HG02678 (cell line): ENCODE results near the gene LTBP2.

ENCODE experiments used
- ATAC-seq: cut with Tn5 transposase; IDR thresholded peaks from one replicate; pipeline ENCODE4 v1.9.1; 2021; ENCODE audit warnings: mild to moderate bottlenecking, moderate library complexity; ENCODE audit not compliant: unreplicated experiment

The LTBP2 gene

DNA sequence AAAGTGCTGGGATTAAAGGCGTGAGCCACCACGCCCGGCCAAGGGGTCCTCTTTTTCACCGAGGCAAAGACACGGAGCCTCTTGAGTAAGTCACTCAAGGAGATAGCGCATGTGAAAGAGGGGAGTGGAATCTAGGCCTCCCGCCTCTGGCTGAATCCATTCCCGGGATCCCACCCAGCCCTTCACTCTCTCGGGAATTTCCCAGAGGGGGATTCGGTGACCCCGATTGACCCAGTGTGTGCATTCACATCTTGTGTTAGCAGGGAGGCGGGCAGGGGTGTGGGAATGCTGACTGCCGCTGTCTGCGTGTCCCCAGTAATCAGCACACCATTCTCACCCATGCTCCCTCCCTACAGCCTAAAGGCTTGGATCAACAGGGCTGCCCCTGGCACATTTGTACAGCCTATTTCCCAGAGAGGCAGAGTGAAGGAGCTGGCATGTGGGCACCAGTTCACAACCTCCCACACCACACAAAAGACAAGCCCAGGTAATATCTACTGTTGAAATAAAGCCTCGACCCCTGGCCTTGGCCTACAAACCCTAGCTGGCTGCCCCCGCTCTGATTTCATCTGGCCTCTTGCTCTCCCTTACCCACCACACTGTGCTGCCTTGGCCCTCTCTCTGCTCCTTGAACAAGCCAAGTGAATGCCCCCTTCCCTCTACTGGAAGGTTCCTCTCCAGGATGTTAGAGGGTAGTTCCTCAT, 1.3 kb upstream of the LTBP2 start:
- ATAC-seq: no peak

DNA sequence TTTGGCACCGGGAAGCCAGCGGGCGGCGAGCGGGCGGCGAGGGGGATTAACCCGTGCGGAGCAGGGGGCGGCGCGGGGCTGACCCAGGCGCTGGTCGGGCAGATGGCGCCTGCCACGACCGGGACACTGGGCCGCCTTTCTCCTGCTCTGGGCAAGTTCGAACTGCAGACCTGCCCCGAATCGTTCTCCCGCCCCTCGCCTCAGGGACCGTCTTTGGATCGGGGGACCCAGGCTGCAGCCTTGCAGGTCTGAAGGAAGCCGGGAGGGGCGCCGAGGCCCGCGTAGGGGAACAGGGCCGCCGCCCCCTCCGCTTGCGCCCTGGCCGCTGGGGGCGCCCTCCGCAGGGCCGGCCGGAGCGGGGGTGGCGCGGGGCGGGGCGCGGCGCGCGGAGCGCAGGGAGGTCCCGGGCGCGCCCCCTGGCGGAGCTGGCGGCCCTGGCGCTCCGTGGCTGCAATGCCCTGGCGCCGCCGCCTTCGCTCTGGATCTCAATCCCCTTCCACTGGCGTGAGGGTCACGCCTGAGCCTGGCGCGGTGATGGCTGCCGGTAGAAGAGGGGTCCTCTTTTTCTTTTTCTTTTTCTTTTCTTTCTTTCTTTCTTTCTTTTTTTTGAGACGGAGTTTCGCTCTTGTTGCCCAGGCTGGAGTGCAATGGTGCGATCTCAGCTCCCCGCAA, 449 bp upstream of the LTBP2 start:
- peak; percentile 62 for ATAC-seq

GRCh38 chr14:74610866-74611649, 979 bp downstream of the LTBP2 start:
- no peak for ATAC-seq

DNA sequence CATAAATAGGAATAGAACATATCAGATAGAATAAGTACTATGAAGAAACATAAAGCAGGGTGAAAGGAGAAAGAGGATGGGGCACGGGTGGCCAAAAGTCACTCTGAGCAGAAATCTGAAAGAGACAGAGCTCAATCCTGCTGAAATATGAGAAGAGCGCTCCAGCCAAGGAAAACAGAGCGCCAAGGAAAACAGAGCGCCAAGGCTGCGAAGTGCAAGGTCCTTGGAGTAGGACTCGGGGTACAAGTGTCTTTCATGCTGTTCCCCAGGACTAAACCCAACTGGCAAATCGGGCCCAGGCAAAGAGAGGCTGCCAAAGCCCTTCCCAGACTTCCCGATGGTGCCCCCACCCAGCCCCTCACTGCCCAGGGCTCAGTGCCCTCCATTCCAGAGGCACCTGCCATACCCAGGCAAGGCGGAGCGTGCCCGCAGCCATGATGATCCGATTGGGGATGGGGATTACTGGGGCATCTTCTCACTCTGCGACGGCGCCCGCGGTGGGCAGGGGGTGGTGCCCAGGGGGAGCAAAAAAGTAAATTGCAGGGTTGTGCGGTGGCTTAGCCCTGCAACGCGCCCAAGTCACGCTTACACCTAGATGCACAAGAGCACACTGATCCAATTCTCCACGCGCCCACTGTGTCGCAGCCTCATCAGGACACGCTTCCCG, 1.7 kb downstream of the LTBP2 start:
- ATAC-seq: no peak

DNA sequence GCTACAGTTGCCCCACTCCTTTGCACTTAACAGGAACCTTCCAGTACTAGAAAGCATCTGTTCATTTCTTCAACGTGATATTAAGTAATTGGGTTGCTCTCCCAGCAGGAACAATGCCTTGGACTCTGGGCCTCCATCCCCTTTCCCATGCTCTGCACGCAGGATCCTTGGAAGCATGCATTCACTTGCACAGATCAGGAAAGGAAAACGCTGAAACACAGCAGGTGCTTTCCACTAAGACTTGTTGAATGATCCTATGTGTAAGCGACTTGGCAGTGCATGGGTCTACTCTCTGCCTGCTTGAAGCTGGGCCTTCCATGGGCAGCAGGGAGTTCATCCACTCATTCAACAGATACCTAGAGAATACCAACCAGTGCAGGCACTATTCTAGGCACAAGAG, 2.3 kb downstream of the LTBP2 start:
- no peak for ATAC-seq

DNA sequence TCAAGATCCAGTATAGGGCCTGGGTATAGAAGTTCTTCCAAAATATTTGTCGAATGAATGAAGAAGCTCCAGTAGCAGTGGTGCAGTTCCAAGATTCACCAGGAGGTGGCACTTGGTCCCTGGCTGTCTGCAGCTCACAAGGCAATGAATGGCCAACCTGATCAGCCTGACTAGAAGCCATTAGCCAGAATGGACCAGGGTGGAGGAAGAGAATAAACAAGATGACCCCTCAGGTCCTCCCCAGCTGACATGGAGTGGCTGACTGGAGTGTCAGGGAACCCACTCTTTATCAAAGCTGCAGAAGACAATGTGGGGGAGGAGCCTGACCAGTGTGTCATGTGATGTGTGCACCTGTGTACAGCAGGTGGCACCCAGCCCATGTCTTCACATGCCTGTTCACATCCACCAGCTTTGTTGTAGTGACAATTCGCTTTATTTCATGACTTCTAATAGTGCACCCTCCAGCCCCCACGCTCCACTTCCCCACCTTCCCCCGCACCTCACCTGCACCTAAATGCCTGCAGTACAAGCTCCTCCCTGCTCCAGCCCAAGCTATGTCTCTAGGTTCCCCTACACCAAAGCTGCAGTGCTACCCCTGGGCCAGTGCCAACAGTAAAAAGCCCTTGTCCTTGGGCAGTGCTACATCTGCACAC, 3.0 kb downstream of the LTBP2 start:
- no peak for ATAC-seq

DNA sequence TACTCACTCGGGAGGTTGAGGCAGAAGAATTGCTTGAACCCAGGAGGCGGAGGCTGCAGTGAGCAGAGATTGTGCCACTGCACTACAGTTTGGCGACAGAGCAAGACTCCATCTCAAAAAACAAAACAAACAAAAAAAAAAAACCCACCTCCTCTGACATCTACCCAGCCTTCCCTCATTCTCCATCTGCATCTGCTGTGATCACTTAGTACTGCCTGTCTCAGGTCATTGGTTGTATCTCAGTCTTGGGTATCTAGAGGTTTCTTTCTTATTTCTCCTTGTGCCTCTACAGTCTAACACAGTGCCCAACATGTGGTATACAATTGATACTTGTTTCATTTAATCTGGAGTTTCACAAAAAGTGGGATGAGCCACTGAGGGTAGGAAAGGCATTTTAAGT, 5.3 kb downstream of the LTBP2 start:
- no peak for ATAC-seq

DNA sequence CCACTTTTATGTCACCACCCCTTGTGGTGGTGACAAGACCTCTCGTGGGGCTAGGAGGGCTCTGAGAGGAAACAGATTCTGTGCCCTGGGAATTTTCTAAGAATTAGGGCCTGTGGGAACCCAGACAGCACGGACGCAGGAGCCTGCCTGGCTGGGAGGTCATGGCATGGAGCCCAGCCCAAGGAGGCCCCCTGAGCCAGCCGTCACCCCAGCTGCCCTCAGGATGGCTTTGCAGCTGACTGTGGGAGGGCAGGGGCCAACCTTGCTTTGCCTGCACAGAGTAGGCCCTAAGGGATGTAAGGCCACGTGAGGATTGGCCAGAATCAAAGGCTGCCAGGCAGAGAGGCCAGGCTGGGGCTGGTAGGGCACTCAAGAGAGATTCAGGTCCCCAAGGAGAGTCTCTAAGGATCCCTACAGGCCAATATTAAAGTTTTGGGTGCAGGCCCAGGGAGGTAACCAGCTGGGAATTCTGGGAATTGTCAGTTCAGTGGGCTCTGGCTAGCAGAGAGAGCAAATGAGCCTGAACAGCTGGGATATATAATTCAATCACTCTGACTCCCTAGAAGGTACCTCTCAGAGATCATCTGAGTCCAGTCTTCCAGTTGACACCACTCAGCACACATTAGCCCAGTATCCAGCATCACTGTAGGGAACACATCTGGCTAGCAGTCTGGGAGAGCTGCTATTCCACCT, 6.4 kb downstream of the LTBP2 start:
- no peak for ATAC-seq

DNA sequence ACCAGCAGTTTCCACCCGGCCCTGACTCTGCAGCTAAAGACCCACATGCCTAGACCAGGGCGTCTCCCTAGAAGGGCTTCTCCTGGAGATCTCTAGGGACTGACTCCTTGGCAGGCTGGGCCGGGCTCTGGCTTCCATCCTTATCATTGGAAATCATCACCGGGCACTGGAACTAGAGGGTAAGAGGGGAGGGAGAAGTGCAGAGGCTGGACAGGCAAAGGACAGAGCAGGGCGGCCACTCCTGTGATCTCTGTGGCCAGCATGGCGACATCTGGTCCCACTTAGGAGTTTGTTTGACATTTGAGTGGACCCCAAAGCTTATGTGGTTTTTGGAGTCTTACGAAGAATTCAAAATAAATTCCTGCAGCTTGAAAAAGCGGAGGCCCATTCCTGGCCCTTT, 7.1 kb downstream of the LTBP2 start:
- no peak for ATAC-seq

DNA sequence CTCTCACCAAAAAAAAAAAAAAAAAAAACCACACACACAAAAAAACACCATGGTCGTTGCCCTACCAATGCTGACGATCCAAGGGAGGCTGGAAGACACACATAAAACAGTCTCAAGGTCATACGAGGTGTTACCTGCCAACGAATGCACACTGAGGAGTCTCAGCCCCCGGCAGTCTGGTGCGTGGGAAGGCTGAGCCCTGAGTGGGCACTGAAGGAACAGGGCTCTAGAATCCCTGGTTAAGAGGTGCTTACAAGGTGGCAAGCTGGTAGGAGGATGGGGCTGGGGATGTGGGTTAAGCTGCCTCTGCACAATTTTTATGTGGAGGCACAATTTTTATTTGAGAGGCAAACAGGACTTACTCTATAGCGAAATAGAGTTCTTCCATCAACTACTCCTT, 7.9 kb downstream of the LTBP2 start:
- ATAC-seq: no peak

DNA sequence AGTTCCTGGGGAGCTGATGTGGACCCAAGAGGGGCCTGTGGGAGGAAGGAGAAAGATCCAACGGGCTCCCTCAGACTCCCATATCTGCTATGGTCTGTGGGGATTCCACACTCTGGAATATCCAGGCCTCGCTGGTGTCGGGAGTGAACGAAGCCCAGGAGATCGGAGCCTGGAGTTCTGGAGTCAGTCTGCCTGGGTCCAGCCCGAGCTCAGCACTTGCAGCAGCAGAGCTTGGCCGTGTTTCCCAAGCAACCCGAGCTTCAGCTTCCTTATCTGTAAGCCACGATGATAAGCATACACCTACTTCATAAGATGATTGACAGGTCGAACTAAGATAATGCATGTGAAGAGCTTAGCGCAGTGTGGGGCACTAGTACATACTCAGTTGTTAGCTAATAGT, 10.1 kb downstream of the LTBP2 start:
- ATAC-seq: no peak

GRCh38 chr14:74599946-74600345, 12.1 kb downstream of the LTBP2 start:
- ATAC-seq: no peak

DNA sequence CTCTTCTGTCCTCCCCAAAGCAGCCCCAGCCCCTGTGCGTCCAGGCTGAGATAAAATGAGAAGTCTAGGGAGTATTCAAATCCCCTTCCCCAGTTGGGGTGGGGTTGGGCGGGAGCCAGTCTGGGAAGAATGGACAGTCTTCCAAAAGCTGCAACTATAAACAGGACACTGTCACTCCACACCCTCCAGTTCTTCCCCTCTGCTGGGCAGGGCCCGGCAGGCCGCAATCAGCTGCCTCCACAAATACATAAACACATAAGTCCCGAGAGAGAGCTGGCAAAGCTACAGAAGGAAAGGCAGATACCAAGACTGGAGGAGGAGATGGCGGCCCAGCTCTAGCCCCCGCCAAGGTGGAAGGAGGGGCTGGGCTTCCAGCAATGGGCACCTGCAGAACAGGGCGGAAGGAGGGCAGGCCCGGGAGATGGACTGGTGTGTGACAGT, 12.7 kb downstream of the LTBP2 start:
- ATAC-seq: no peak

GRCh38 chr14:74596741-74597450, 15.1 kb downstream of the LTBP2 start:
- ATAC-seq: no peak

DNA sequence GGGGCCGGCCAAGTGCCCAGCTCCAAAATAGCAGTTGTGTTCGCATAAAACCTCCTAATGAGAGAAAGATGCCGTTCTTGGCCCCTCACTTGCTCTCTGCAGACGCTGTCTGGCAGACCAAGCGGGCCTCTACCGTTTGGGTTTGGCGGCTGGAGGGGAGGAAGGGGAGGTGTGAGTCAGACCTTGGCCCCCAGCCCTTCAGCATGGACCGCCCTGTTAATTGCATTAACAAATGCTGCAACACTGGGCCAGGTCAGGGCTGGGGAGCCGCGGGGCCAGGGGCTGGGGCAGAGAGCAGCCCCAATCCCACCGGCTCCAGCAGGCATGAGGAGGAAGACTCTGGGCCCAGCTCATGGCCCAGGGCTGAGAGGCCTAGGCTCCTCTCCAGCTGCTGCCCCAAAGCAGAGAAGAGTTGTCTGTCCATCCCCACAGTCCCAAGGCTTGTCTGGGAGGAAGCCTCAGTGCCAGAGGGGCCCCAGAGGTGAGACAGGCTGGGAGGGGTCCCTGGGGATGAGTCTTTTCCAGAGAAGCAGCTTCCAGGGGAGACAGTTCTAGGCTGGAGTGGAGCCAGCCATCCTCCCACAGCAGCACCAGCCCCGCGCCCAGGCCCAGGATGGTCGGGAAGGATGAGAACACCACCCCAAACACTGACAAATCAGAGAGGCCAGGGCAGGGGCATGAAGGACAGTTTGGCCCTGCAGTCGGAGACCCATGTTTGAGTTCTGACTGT, 16.9 kb downstream of the LTBP2 start:
- ATAC-seq: no peak

- ATAC-seq: no peak
Observed at GRCh38 chr14:74594606-74595005, 17.4 kb downstream of the LTBP2 start.

DNA sequence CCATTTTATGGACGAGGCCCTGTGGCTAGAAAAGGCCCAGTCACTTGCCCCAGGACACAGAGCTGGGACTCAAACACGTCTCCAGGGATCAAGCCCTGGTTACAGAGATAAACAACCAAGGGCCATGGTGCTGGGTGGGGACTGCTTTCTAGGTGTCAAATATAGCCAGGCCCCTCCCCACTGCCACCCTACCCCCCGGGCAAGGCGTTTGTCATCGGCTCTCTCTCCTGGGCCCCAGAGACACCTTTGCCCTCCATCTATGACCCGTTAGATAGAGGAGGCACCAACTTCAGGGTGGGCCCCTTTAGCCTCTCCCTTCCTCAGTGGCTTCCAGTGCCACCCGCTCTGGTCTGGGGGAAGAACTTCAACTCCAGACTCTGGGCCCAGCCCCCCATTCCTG, 18.0 kb downstream of the LTBP2 start:
- ATAC-seq: no peak

- no peak for ATAC-seq
Observed at GRCh38 chr14:74593241-74593953, 18.6 kb downstream of the LTBP2 start.
